ENCODE data around the gene BMPR1A.

DNA sequence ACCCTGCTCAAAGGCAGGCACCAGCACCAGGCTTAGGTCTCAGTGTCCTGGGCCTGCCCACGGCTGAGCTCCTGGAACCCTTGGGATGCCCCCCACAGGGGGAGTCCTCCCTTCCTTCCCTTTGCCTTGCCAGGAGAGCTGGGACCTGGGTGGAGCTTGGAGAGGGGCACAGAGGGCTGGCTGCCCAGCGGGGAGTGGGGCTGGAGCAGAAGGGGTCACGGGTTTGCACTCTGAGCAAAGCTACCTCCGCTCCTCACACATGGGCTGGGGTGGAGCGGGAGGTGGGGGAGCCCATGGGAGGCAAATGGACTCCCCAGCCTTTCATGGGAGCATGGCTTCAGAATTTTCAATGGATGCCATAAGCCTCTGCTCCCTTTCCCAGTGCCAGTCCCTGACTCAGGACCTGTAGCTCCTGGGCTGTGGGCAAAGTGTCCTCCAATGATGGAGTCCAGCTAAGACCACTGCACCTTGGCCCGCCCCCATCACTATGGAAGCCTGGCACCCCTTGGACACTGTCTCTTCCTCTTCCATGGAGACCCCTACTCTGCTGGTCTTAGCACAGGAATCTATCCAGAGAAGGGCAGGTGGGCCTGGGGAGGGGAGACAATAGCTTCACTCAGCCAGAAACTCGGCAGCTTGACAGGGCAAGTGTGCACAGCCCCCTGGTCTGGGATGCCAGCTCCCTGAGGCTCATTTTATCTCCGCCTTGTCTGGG, 48.2 kb upstream of the BMPR1A start:
- TF ChIP-seq EZH2phosphoT487 (IDR thresholded peaks at IDR 0.05; ENCODE audit: low read depth) = no peak
- TF ChIP-seq, protein P1, sequence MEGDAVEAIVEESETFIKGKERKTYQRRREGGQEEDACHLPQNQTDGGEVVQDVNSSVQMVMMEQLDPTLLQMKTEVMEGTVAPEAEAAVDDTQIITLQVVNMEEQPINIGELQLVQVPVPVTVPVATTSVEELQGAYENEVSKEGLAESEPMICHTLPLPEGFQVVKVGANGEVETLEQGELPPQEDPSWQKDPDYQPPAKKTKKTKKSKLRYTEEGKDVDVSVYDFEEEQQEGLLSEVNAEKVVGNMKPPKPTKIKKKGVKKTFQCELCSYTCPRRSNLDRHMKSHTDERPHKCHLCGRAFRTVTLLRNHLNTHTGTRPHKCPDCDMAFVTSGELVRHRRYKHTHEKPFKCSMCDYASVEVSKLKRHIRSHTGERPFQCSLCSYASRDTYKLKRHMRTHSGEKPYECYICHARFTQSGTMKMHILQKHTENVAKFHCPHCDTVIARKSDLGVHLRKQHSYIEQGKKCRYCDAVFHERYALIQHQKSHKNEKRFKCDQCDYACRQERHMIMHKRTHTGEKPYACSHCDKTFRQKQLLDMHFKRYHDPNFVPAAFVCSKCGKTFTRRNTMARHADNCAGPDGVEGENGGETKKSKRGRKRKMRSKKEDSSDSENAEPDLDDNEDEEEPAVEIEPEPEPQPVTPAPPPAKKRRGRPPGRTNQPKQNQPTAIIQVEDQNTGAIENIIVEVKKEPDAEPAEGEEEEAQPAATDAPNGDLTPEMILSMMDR (IDR thresholded peaks at IDR 0.05; ENCODE audit: low read depth, low read length) = no peak

Data from OCI-LY3 (cell line).